GM19023 (cell line): Measurements from ENCODE around the gene SPATA6.
"Not testable (repeated sequence)": the region's sequence is repeated elsewhere in the genome, so short reads cannot be mapped to it uniquely, and the experiment has no call there.

Experiments used
- ATAC-seq: cut with Tn5 transposase; IDR thresholded peaks from one replicate; pipeline ENCODE4 v1.9.1; 2021; ENCODE audit warnings: mild to moderate bottlenecking, moderate library complexity; ENCODE audit not compliant: unreplicated experiment

Gene SPATA6

DNA sequence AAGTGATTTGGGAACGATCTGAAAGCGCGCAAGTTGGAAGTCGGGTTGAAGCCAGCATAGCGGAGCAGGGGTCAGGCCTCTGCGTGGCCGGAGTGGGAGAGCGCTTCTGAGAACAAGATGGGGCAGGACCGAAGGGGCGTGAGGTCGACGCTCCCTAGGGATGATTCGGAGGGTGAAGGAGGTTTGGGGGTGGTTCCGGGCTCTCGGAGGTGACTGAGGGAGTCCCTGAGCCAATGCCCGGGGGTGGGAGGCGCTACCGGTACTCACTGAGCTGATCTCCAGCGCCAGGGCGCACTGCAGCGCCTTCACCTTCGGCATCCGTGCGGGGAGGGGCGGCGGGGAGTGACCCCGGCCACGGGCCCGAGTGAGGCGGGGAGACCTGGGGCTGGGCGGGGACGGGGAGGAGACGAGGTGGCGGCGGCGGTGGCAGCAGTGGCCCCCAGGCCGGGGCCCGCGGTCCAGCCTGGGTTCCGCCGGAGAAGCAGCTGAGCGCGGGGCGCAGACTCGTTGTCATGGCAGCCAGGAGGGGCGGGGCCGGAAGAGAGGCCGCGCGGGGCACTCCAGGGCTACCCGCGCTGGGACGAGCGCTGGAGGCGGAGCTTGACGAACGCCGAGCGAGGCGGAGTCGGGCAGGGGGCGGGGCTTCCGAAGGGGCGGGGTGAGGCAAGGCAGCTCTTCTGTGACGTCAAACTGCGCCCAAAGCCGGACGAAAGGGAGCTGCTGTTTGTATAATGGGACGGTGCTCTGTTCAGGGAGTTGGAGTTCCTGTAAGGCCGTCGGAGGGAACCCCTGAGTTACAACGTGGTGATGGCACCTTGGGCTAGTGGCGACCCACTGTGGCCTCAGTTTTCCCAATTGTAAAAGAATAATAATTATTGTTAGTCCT lies at the start of gene SPATA6:
Gene SPATA6, minus strand, starts transcription at position 514 of the 886 bp plus-strand sequence. Its CDS starts 196 bp downstream, at position 318.
- ATAC-seq: peak; percentile 100

DNA sequence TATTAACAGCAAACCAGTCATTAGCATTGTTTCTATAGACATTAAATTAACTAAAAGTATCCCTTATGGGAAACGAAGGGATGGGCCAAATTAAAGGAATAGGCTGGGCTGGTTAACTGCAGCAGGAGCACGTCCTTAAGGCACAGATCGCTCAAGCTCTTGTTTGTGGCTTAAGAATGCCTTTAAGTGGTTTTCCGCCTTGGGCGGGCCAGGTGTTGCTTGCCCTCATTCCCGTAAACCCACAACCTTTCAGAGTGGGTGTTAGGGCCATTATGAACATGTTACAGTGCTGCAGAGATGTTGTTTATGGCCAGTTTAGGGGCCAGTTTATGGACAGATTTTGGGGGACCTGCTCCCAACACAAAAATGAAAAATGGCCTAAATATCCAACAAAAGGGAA lies 47.9 kb upstream of the SPATA6 start:
- not testable (repeated sequence) for ATAC-seq

DNA sequence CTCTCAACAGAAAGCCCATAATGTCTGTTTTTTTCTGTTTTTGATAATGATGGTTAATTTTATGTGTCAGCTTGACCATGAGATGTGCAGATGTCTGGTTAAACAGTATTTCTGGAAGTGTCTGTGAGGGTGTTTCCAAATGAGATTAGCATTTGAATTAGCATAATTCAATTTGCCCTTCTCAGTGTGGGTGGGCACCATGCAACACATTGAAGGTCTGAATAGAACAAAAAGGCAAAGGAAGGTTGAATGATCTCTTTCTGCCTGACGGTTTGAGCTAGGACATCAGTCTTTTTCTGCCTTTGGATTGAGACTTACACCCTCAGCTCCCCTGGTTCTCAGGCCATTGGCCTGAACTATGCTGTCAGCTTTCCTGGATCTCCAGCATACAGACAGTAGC lies 34.9 kb upstream of the SPATA6 start:
- no peak for ATAC-seq

DNA sequence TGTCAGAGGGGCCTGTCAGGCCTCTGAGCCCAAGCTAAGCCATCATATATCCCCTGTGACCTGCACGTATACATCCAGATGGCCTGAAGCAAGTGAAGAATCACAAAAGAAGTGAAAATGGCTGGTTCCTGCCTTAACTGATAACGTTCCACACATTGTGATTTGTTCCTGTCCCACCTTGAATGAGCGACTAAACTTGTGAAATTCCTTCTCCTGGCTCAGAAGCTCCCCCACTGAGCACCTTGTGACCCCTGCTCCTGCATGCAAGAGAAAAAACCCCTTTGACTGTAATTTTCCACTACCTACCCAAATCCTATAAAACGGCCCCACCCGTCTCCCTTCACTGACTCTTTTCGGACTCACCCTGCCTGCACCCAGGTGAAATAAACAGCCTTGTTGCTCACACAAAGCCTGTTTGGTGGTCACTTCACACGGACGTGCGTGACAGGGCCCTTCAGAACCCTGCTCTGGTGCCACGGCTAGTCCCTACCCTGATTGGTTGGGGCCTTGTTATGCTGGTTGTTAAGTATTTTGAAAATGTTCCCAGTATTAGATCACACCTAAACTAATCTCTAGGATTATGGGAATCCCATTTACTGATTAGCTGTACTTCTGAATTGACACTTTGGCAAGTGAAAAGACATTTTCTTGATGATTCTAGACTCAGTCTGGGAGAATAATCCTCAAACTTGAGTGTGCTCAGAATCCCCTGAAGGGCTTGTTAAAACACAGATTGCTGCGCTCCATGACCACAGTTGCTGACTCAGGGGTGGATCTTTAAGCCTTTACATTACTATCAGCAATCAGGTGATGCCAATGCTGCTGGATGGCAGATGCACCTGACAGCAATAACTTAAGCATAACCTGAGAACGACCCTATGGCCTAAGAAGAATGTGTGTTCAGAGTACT lies 28.8 kb upstream of the SPATA6 start:
- no peak for ATAC-seq

DNA sequence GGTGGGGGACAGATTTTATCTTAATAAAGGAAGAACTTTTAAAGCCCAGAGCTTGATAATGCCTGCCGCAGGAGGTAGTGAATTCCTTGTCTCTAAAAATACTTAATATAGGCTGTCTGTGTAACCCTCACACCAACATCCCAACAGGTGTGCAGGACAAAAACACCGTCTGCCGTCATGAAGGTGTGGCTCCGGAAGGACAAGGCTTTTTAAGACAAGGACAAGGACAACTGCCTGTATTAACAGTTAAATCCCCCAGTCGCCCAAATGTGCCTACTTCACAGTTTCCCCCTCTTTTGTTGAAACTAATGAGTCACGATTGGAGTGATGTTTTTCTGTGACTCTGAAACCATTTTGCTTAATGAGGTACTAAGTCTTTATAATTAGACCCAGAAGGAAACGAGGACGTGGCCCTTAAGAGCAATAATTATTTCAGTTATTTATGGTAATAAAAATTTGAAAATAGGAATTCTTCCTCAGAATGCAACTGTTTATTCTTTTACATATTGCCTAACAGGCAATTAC lies 27.3 kb upstream of the SPATA6 start:
- ATAC-seq: no peak

DNA sequence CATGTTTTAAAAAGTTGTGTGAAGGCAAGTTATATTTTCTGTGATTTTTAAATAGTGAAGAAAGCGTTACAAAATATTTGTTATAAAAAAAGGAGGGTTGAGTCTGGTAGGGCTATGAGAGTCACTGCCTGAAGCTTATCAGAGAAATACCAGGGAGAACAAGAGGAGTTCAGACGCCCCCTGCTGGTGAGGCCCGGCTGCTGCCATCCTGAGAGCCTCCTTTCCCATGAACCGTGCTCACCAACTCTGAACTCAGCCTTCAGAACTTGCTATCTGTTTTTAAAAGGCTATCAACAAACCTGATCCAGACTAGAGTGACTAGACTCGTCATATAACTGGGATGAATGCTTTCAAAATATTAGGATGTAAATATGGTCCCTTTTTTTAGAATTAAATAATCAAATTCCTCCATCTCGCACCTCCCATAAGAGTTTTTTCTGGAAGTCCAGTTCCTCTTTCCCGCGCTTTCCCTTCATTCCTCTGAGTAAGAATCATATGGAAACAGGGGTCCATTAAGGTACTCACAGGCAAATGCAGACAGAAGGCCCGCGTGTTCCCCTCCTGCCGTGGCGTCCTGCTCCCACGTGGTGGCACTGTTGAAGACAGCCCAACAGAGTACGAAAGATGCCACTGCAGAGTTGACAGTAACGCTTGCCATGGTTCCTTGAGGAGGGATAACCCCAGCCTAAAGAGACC lies 26.2 kb upstream of the SPATA6 start:
- peak; percentile 87 for ATAC-seq

DNA sequence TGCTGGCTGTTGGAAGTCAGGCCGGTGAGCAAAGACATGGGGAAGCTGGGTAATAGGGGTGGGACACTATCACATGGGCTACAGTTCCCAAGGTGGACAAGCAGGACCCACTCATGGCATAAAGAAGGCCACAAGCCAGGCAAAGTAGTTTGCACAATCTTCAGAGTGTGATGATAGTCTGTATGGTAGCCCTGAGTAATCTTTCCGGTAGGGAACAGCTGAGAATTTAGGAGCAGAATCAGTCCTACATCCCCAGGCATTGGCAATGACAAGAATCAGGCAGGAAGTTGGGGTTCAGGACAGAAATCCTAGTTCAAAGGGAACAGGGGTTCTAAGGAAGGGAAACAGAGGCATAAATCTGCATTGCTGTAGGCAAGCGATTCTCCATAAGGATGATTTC lies 23.9 kb upstream of the SPATA6 start:
- no peak for ATAC-seq

DNA sequence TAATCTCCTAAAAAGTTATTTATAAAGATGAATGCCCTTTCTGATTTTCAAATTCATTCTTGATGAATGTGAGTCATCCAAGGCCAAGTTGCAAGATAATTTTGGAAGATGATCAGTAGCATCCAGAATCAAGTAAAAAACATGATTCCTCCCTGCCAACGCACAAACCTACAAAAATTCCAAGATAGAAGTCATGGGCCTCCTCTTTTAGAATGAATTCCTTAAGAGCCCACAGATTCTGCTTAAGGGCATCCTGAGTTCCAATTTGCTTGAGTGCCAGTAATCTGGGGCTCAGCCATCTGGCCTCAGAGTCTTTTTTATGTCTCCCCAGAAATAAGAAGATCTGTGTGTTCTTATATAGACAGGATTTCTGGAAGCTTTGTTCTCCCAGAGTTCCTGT lies 23.2 kb upstream of the SPATA6 start:
- no peak for ATAC-seq

DNA sequence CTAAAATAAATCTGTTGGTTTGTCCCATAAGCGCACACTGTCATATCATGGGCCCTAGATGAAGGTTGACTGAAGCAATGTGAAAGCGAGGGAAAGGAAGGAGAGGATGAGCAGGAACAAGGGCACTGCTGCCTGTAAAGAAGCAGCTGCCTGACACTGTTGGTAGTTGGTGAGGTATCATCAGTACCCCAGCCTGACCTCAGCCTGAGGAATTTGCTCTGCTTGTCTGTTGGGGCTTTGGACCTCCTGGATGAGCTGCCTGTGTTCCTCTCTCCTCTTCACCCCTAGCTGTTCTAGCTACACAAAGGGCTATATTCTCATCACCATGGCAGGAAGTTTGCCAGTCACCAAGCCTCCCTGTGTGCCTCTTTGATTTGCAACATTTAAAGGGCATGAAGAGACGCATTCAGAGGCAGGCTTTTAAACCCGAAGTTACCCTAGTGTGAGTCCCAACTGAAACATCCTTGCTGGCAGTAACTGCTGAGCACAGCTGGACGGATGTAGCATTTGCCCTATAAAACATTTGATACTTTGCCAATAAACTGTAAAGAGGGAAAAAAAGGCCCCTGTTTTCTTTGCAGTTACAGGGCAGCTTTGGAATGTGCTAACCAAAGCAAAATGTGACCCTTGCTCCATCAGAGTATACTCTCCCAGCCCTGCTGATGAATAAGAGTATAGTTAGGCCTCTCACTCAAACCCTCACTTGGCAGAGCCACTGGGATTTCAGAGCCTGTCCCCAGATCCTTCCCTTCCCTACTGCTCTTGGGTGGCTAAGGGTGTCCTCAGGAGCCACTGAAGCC lies 22.2 kb upstream of the SPATA6 start:
- no peak for ATAC-seq

DNA sequence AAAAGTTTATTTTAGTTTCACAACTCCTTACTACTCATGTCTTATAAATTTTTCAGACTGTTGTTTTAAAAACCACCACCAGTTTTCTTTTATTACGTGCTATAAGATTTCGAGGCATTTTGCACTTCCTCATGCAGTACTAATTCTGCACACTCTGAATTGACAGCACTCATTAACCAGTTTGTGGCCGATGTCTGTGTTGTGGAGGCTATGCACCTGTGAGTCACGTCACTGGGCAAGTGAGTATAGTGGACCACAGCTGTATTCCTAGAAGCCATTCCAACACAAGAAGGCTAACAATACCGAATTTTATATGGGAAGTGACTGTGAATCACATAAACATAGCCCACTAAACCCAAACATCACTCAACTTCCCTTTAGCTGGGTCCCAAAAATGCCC lies 21.0 kb upstream of the SPATA6 start:
- ATAC-seq: no peak

DNA sequence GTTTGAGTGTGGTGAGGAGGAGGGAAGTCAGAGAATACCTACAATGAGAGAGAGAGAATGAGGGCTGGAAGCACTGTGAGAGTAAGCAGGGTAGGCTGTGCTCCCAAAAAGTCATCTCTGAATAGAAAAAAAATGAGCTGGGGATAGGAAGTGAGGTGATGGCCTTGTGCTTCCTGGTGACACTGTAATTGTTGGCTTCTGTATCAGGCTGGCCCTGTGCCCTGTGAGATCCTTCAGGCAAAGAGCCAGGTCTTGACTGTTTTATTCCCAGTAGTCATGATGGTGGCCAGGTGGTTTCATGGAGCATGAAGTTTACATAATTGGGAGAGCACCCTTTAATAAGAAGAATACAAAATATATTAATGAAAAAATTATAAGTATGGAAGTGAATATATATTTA lies 20.4 kb upstream of the SPATA6 start:
- ATAC-seq: no peak

DNA sequence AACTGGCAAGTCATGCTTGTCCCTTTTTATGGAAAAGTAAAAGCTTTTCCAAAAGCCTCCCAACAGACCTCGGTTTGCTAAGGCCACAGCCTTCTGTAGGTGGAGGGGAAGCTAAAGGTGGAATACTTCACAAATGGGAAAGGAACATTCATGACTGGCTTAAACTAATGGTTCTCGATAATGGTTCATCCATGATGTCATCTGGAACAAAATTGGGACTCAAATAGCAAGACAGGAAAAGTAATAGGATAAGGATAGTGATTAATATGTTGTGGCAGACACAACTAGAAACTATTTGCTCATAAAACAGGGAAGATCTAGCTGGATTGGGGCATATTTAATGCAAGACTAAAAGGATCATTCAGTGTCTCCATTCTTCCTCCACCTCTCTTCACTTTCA lies 16.7 kb upstream of the SPATA6 start:
- no peak for ATAC-seq

DNA sequence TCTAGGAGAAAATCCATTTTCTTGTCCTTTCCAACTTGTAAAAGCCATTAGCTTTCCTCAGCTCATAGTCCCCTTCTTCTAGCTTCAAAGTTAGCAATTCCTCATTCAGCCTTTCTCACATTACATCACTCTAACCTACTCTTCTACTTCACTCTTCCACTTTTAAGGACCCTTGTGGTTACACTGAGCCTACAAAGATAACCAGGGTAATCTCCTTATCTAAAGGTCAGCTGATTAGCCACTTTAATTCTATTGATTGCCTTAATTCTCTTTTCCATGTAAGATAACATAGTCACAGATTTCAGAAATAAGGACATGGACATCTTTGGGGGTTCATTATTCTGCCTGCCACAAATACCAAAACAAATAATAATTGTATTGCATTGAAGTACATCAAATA lies 8.5 kb upstream of the SPATA6 start:
- ATAC-seq: no peak

DNA sequence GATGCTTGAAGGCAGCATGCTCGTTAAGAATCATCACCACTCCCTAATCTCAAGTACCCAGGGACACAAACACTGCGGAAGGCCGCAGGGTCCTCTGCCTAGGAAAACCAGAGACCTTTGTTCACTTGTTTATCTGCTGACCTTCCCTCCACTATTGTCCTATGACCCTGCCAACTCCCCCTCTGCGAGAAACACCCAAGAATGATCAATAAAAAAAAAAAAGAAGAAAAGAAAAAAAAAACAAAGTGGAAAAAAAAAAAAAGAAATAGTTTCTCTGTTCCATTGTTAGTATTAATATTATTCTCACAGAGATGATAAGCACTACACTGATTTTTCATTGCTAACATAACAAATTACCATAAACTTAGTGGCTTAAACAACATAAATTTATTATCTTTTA lies 8.0 kb upstream of the SPATA6 start:
- ATAC-seq: not testable (repeated sequence)

DNA sequence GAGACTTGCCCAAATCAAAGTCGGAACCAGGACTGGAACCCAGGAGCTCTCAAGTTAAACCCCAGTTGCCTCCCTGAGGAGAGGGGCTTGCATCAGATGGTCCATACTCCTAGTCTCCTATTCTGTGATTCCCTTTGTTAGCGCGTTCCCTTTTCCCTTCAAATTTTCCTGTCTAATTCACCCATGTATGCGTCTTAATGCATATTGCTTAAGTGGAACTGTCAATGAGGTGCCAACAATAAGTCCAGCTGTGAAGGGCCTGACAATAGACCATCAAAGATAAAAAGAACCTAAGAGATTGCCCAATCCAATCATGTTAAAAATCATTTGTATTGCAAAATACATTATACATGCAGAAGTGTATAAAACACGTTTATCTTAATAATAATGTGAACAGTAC lies 634 bp upstream of the SPATA6 start:
- no peak for ATAC-seq

DNA sequence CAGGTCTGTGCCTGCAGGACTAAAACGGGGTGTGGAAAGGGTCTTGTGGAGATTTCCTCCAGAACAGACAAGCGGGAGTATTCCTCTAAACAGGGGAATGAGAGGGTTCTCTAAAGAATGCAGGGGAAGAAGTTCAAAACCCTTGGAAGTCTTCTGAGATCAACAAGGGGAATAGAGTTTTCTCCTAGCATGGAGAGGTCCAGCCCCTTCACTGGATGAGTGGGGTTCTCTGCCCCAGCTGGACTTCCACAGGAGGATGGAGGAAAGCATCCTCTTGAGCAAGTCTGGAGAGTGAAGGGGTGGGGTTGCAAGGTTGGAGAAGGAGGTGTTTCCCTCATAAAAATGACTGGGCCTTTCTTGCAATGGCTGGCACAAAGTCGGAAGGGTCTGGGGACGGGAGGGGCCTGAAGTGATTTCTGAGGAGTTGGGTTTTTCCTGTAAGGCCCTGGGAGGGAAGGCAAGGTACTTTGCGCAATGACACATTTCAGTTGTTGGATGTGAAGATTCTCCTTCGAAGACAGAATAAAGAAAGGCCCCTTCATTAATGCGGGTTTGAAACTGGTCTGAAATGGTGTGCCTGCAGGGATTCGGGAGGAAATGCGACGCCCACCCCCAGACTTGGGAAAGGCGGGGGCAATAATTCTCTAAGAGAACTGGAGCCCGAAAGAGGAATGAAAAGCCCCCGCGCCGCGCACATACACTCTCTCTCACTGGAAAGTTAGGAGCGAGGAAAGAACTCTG lies 884 bp downstream of the SPATA6 start:
- no peak for ATAC-seq

DNA sequence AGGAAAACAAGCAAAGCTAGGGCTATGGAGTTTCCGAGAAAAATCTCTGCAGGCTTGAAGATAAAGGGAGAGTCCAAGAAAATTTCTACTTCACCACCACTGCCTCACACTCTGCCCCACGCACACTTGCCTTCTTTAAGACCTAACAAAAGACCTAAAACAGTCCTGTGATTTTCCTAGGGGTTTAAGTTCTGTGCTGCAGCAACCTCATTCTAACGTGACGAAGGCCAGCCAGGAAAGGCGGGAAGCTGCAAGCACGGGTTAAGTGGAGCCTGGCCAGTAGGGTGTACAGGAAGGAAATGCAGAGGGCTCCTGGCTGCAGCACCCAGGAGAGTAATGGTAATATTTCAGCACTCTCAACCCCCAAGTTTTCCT lies 1.5 kb downstream of the SPATA6 start:
- ATAC-seq: no peak

DNA sequence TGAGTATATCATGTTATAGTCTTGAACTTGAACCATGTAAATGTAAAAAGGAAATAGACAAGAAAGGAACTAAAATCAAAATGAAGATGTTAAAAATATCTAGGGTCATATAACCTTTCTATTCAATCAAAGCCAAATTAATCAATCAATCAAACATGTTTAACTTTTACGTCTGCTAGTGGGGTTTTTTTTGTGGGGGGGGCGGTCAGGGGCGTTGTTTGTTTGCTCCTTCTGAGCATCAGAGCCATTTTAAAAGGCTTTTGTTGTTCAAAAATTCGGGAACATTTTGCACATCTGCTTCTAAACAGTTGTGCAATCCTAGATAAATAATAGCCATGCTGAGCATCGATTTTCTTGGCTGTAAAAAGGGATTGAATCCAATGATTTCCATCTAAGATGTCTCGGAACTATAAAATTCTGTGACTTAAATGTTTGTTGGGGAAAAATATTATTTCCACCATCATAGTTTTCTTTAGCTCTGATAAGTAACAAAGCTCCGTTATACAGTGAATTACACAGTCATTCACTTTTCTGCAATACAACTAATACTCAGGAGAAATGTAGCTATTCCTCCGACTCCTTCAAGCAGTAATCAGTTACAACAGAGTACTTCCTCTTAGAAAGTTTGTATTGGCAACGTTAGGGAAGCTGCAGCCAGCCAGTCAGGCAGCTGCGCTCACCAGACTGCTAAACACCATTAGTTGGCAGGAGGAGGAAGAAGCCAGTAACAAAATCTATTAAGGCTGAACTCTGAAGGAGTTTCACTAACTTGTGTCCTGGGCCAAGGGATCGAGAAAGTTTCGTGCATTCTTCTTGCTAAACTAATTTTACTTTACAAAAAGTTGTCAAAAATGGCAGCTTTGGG lies 2.2 kb downstream of the SPATA6 start:
- no peak for ATAC-seq

DNA sequence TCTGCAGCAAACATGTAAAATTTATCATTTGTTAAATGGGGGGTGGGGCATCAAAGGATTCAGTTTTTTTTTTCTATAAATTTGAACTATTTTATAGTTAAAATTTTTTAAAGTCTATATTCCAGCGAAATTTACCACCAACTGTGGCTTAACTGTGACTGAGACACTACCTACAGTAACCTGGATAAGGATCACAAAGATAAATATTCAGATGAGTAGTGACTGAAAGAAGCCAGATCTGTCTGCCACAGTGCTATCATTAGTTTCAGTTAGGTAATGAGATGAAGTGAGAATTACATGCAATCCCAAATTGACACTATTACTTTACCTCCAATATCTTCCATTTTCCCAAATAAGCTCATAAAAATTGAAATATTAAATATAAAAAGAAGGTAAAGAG lies 5.4 kb downstream of the SPATA6 start:
- no peak for ATAC-seq
